NCI-H1436 (cell line): ENCODE results near the gene MAPT.

ENCODE experiments used
- DNase-seq: peaks from one replicate; lab custom pipeline; 2025; lab: John Stamatoyannopoulos, UW

The MAPT gene

GRCh38 chr17:46056800-46057304, 162.5 kb downstream of the MAPT start:
- no peak for DNase-seq

- DNase-seq: no peak
Observed at GRCh38 chr17:46057366-46057765, 163.0 kb downstream of the MAPT start.

GRCh38 chr17:46059486-46059885, 165.1 kb downstream of the MAPT start:
- no peak for DNase-seq

GRCh38 chr17:46060461-46060860, 166.1 kb downstream of the MAPT start:
- DNase-seq: no peak

GRCh38 chr17:46061435-46061834, 167.1 kb downstream of the MAPT start:
- no peak for DNase-seq

GRCh38 chr17:46063241-46063640, 168.9 kb downstream of the MAPT start:
- no peak for DNase-seq

- DNase-seq: no peak
Observed at GRCh38 chr17:46064460-46064859, 170.1 kb downstream of the MAPT start.

GRCh38 chr17:46071796-46072195, 177.4 kb downstream of the MAPT start:
- DNase-seq: peak; percentile 88

- no peak for DNase-seq
Observed at GRCh38 chr17:46072998-46073397, 178.6 kb downstream of the MAPT start.

- DNase-seq: no peak
Observed at GRCh38 chr17:46074540-46074939, 180.2 kb downstream of the MAPT start.
